HG02642 (cell line): Measurements from ENCODE around the gene SYPL1.
A peak's percentile ranks its signal among the peaks of the same experiment; 100 is the strongest.

Experiments used
- ATAC-seq: cut with Tn5 transposase; IDR thresholded peaks from one replicate; pipeline ENCODE4 v1.9.1; 2021; ENCODE audit warnings: mild to moderate bottlenecking; ENCODE audit not compliant: unreplicated experiment, poor library complexity

The SYPL1 gene

DNA sequence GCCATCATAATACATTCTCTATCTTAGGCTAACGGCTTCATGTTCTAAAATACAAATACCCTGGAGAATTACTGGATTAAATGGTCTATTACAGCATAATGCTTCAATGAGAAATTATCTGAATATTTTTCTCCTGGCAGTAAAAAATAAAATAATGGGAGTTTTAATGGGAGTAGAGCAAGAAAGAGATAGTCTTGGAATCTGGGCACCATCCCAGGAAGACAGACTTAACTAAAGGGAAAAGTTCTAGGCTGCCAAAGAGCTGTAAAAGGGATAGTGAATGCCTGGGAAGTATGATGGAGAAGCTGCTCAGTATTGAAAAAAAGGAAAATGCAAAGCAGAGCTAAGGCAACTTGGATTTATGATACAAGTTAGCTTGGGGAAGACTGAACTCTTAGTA lies 12.1 kb upstream of the SYPL1 start:
- ATAC-seq = no peak

DNA sequence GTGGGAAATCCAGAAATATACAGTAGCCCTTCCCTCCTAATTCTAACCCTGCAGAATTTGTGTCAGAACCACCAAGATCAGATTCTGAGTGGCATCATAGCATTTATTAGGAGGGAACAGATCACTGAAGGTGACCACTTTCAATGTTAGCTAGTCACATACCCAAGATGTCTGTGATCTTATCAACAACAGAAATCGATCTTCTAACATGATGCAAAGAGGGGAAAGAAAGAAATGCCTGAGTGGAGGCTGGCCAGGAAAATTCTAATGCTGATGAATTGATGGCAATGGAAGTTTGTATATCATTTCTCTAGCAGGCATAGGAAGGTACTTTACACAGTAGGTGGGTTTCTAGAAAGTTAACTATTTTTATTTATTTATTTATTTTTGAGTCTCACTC lies 10.6 kb upstream of the SYPL1 start:
- ATAC-seq = no peak

DNA sequence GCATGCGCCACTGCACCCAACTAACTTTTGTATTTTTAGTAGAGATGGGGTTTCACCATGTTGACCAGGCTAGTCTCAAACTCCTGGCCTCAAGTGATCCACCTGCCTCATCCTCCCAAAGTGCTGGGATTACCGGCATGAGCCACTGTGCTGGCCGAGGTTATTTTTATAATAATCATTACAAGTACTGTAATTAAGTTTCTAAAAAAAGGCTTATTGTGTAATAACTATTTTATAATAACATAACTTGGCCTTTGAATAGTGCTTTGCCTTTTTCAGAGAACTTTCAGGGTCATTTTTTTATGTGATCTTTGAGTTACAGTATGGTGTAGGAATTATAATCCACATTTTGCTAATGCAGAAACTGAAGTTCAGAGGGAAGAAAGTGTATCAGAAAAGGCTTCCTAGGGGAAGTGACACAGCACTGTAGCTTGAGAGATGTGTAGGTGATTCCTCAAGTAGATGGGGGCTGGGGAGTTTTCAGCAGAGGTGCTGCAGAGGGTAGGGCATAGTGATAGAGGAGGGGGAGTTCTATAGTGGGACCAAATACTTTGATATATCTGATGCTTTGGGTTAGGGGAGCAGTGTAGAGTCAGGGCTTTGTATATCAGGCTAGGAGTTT lies 9.2 kb upstream of the SYPL1 start:
- ATAC-seq = no peak

DNA sequence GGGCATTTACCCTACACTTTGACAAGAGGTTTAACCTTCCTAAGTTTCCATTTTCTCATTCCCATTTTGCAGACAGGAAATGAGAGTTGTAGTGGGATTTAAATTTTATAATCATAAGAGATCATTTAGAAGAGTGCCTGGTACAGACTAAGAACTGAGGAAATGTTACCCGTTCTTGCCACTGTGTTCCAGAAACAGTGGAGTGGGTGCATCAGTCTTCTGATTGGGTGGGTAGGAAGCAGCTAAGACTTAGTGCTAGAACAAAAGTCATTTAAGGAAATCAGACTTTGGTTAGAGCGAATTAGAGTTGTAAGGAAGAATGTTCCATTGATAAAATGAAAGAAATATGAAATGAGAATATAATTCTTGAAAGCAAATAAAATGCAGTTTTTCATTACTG lies 8.4 kb upstream of the SYPL1 start:
- no peak for ATAC-seq

DNA sequence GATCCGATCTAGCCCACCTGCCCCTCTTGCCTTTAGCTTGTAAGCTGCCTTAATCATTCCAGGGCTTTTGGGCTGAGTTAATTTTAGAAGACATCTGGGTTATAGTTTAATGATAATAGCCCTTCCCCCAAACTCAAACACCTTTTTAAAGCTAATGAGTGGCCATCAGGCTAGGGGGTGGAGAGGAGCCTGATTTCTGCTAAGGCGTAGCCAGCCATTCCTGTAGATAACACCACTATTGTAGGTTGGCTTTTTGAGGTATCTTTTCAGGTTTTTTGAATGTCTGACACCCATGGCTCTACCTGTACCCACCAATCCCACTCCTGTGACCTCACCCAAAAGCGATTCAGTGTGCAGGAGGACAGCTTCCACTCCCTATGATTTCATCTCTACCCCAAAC lies 7.6 kb upstream of the SYPL1 start:
- no peak for ATAC-seq

DNA sequence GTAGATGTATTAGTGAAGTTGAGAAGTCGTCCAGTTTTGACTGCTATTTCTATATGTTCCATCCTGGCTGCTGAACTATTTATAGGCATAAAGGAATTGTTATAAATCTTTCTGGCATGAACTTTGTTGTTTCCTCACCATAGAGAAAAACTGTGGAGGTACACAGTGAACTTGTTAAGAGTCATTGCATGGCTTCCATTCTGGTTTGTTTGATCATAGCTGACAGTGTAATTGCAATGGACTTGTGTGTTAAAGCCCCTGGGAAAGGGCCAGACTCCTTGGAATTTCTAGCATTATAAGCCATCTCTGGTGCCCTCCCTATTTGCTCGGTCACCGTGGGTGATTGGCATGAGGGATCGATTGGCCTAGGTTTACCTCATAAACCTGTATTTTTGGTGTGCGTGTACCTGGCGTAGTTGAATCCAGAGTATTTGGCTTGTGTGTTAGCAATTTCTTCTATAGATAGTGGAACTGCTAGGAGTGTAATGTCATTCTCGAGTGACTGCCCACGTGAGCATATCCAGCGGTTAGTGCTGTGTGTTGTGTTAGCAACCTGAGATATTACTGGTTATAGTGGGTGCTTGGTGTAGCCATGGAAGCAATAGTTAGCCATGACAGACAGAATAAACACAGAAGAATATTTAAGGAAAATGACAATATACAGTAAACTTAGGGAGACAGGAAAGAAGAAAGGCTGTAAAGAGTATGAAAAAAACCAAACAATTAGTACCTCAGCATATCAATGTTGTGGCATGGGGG lies 5.9 kb upstream of the SYPL1 start:
- no peak for ATAC-seq

DNA sequence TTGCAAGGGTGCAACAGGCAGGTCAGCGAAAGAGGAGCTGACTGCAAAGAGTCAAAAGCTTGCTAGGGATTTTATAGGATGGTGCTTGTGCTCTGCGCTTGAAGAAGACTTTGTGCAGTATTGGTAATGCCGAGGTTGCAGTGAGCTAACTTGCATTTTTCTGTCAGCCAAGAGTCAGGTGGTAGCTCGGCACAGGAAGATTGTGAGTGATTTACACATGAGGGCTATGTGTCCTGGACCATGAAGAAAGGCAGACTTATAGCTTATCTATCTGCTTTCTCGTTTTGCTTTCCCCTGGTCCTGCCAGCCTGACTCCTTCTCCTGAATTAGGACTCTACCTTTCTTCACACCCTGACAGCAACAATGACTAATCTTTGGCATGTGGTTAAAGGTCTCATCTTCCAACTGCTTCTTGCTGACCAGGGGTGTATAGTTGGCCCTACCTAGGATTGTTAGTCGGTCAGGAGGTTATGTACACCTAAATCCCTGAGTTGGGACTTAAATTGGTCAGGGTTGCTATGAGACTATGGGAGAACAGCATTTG lies 4.1 kb upstream of the SYPL1 start:
- ATAC-seq = no peak

DNA sequence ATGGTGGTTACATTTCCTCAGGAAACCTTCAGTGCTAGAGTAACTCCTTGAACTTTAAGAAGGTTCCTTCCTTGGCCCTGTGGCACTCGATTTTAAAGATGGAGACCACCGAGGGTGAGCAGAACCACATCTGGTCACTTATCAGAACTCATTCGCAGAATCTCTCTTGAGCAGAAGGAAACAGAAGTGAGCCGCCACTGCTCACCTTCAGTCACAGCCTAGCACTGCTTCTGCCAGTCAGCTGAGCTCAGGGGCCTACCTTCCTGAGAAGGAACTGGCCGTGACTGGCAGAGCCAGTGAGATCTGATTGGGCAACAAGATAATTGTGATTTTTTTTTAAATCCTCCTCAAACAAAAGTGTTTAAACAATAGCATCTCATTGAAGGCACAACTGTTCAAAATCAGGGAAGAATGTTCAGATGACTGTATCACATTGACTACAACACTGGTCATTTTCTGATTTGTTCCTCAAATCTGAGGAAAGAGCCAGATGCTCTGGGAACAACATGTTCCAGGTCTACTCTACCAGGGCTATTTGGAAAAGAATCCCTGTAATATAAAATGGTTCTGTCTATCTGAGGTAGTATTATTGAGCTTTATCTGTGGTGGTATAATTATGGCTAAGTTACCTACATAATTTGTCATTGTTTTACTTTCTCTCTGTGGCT lies 2.7 kb upstream of the SYPL1 start:
- ATAC-seq = no peak

DNA sequence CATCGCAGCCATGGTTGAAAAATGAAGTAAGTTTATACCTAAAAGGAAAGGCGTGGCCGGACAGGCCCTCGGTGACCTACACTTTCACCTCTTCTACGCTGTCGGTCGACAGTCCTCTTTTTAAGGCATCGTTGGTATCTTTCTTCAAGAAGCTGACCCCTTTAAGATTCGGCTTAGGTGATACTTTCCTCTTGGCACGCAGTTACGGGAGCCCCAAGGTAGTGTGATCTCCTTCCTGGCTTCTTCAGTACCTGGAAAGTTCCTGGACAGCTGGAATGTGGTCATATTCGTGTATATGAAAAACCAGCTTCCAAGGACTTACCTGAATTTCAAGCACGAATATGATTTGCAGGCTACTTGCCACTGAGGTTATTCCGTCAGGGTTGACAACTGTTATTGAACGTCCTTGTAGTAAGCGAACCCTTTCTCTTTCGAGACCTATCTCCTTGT lies 885 bp upstream of the SYPL1 start:
- ATAC-seq = no peak

DNA sequence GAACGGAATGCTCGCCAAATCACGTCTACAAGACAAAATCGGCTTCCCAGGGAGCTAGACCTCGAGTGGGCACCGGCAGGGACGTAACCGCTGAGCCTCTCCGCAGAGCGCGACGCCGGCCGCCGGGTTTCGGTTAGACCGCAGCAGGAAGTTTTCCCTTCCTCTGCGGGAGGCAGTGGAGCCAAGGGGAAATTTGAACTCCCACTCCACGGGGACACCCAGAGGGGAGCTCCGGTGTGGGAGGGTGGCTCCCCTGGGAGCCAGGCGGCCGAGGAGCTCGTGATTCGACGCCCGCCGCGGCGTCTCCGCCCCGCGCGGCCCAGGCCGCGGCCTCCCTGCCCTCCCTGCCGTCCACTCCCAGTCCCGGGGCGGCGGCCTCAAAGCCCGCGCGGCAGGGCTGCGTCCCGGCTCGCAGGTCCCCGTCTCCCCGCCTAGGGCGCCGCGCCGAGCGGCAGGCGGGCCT lies 426 bp downstream of the SYPL1 start:
- peak; percentile 43 for ATAC-seq

DNA sequence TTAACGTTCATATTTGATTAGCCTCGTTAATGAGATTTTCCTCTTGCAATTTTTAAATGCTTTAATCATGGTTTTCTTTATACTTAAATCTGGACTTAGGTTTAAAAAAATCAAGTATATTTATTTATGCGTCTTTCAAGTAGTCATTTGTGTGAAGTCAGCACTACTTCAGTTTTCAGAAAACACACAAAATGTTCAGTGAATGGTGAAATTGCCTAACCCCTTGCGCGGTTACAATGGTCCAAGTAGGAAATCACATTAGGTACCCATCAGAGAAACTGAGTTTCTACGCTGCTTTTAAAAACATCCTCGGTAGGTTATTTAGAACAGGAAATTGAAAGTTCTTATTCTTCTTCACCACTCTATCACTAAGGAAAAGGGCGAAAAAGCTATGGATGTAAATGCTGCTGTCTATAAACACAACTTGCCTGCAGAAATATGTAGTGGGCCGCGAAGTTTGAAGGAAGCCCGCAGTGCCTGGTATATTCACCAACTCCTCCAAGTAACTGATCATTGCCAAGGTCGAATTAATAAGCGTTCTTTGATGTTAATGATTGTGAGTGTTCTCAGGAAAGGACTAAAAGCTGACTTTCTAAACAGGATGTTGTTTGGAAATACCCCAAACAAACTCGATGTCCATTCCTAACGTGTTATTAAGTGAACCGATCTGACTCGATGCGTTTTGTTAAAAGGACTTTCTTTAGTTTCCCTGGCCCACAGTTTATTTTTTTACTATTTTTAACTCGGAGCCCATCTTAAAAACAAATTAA lies 1.0 kb downstream of the SYPL1 start:
- ATAC-seq = no peak

DNA sequence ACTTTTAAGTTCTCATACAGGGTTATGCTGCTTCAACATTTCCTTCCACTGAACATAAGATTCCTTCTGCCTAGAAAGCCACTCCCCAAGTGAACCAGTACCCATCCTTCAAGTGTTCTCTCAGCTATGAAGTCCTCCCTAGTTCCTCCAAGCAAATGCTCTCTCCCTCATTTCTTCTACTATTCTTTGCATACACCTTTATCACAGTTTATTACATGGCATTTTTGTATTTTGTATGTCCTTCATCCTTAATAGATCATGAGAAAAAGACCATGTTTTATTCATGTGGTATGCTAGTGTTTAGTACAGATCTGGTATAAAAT lies 1.9 kb downstream of the SYPL1 start:
- no peak for ATAC-seq

DNA sequence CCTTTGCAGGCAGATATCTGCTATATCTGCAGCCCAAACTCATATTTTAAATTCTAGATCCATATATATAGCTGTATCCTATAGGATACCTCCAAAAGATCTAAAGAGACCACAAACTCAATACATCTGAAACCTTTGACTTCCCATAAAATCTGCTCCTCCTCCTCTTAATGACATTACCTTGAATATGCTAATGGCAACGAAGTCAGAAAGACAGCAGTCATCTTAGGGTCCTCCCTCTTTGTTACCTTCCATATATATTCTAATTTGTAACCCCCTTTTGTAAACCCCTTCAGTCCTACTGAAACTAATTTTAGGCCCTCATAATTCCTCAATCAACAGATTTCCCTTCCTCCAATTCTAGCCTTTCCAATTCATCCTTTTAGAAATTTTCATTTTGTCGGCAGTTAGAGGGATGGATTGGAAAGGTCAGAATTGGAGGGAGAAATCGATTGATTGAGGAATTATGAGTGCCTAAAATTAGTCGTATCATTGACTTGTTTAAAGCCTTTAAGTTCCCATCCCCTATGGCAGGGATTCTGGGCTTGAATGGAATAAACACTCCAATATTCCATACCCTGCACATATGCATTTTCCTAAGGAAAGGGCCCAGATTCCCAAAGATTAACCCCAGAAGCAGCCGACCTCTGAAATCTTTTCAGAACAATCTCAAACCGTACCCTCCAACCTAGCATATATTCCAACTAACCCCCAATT lies 2.4 kb downstream of the SYPL1 start:
- ATAC-seq = no peak

DNA sequence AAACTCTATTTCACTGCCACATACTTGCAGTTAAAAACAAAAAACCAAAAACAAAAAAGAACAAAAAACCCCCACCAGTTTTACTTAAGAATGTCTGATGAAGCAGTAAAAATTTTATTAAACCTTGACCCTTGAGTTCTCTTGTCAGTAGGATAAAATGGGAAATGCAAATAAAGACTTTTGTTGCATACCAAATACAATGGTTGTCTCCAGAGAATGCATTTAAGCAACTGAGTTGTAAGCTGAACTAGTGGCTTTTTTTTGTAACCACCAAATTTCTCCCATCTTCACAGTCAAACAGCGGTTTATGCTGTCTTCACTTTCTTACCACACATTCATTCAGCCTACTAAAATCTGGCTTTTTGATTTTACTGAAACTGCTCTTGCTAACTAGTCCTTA lies 3.1 kb downstream of the SYPL1 start:
- ATAC-seq = no peak

DNA sequence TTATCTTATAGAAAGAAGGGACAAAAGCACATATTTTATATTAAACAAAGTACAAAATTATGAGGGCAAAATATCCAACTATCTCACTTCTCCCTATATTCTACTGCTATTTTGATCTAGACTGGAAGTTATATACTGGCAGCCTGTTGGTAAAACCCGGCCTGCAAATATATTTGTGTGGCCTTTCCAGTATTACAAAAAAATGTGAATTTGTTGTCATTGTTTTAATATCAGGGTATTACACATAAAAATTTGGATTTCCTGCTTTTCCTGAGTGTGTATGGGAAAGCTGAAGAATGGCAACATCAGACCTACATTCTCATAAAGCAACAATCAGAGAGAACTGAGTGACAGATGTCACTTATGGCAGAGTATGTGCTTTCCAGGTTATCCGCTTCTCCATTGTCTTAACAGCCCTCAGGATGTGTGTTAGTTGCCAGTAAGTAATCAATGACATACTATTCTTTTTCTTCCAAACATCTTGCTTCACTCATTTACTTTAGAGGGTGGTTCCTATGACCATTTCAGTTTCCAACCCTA lies 7.3 kb downstream of the SYPL1 start:
- no peak for ATAC-seq

DNA sequence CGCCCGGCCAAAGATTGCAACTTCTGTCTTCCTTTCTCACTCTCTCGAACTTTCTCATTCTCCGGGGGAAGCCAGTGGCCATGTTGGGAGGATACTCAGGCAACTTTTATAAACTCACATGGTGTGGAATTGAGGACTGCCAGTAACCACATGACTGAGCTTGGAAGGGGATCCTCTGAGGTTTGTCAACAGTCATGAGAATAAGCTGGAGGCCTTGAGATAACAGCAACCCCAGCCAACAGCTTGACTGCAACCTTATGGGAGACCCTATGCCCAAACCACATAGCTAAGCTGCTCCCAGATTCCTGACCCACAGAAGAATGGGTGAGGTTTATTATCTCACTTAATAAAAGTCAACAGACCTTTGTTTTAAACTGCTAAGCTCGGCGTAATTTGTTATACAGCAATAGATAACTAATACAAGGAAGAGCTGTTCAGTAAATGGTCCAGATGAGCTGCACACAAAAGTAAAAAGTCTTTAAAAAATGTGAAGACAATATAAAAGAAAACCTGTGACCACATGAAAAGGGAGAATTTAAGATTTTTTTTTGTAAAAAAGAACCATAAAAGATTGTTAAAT lies 9.6 kb downstream of the SYPL1 start:
- ATAC-seq = no peak

DNA sequence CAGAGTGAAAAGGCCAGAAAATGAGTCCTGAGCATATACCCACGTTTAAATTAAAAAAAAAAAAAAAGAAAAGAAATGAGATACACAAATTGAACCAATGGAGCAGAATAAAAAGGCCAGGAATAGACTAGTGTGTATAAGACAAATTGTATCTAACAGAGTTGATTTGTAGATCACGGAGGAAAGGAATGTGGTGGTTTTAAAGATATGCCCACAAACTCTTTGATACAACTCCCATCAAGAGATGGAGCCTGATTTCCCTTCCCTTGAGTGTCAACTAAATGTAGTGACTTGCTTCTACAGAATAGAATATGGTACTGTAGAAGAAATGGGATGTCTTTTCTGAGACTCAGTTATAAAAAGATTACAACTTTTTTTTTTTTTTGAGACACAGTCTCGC lies 10.4 kb downstream of the SYPL1 start:
- no peak for ATAC-seq

DNA sequence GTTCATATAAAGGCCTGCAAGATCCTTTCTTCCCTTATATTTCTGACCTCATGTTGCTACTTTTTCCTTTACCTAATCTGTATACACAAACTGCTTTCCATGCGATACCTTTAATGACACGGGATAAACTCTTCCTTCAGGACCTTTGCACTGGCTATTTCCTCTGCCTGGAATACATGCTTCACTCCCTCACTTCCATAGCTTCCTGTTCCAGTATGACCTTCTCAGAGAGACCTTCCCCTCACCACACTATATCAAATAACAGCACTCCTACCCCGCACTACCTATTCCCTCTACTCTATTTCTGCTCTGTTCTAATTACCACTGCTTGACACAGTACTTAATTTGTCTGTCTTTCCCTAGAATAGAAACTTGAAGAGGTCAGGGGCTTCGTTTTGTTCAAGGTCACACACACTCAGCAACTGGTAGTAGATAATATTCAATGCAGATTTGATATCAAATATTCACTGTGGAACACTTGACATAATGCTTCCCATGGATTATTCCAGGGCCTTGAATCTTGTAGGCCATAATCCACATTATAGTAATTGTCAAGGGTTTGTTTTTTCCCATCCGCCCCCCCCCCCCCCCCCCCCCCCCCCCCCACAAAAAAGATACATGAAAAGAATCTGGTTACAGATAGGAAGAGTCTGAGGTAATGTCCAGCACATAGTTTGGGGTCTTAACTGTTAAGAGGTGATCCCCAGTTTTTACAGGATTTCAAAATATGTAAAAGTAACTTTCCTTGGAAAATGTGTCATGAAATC lies 11.1 kb downstream of the SYPL1 start:
- ATAC-seq = no peak

DNA sequence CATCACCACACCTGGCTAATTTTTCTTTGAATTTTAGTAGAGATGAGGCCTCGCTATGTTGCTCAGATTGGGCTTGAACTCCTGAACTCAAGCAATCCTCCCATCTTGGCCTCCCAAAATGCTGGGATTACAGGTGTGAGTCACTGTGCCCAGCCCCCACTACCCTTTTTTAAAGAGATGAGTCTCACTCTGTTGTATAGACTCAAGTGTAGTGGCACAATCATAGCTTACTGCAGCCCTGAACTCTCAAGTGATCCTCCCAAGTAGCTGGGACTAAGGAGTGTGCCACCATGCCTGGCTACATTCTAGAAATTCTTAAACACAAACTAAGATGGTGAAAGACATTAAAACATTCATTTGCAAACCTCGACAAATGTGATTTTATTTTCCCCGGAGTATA lies 12.6 kb downstream of the SYPL1 start:
- no peak for ATAC-seq
